OCI-LY1 (cell line): ENCODE results near the gene ZSWIM3.
"Not testable (repeated sequence)": the region's sequence is repeated elsewhere in the genome, so short reads cannot be mapped to it uniquely, and the experiment has no call there.

Experiments
- EZH2 ChIP-seq: fragments of 200-600 bp; sonication (generic), shearing (Covaris generic); IDR thresholded peaks from 2 replicates; pipeline ENCODE4 v1.8.0; 2017; ENCODE audit warnings: borderline replicate concordance, mixed run types, mild to moderate bottlenecking, antibody characterized with exemption, low read length, moderate library complexity, mixed read lengths
- TF ChIP-seq, protein P1 (sequence below): fragments of 200-600 bp; sonication (generic), shearing (Covaris generic); IDR thresholded peaks from 2 replicates; pipeline ENCODE4 v1.5.1; 2017; ENCODE audit warnings: mild to moderate bottlenecking, antibody characterized with exemption, low read length, moderate library complexity, mixed read lengths

DNA sequence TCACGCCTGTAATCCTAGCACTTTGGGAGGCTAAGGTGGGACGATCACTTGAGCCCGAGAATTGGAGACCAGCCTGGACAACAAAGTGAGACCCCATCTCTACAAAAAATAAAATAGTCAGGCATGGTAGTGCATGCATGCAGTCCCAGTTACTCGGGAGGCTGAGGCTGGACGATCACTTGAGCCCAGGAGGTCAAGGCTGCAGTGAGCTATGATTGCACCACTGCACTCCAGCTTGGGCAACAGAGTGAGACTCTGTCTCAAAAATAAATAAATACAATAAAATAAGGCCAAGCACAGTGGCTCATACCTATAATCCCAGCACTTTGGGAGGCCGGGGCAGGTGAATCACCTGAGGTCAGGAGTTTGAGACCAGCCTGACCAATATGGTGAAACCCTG is 43.9 kb downstream of the ZSWIM3 start:
- TF ChIP-seq, protein P1, sequence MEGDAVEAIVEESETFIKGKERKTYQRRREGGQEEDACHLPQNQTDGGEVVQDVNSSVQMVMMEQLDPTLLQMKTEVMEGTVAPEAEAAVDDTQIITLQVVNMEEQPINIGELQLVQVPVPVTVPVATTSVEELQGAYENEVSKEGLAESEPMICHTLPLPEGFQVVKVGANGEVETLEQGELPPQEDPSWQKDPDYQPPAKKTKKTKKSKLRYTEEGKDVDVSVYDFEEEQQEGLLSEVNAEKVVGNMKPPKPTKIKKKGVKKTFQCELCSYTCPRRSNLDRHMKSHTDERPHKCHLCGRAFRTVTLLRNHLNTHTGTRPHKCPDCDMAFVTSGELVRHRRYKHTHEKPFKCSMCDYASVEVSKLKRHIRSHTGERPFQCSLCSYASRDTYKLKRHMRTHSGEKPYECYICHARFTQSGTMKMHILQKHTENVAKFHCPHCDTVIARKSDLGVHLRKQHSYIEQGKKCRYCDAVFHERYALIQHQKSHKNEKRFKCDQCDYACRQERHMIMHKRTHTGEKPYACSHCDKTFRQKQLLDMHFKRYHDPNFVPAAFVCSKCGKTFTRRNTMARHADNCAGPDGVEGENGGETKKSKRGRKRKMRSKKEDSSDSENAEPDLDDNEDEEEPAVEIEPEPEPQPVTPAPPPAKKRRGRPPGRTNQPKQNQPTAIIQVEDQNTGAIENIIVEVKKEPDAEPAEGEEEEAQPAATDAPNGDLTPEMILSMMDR: not testable (repeated sequence)
- TF ChIP-seq EZH2: not testable (repeated sequence)
